Pancreas (tissue), 10 donors: ENCODE results near the gene WT1. TPM values are rescaled to one million over a fixed set of nuclear protein-coding genes. Genes with fewer than 3 reads are reported as not detected.

ENCODE experiments used
- ATAC-seq, 4 donors: fragments of 200-7000 bp; cut with Tn5 transposase; one replicate each; pipeline versions ENCODE4 v1.8.0 to v1.9.1; 2020; ENCODE audit warnings: mild to moderate bottlenecking in 4 of 4, moderate library complexity in 4 of 4
- DNase-seq, 6 donors: peaks; one replicate each; pipeline ENCODE4 v3.0.0-alpha.2; 2020
- FAIRE-seq: peaks from 2 replicates; lab custom pipeline; 2012; peaks lifted over from hg19 to GRCh38; lab: Jason Lieb, UNC
- H3K27ac ChIP-seq, 4 donors: fragments of 200-600 bp; sonication (generic); 1 replicate in 3 of 4; 2 replicates in 1 of 4; pipeline versions ENCODE4 v1.5.0 to v1.8.0; 2020
- H3K27me3 ChIP-seq, 4 donors: fragments of 200-600 bp; one replicate each; pipeline ENCODE4 v1.8.0; 2021
- H3K36me3 ChIP-seq, 3 donors: fragments of 200-600 bp; sonication (generic) in 1 of 3; one replicate each; pipeline versions ENCODE4 v1.5.0 to v1.8.0; 2020 to 2021
- H3K4me1 ChIP-seq, 3 donors: fragments of 200-600 bp; one replicate each; pipeline ENCODE4 v1.8.0; 2021
- H3K4me3 ChIP-seq, 4 donors: fragments of 200-600 bp; sonication (generic) in 2 of 4; one replicate each; pipeline versions ENCODE4 v1.5.0 to v1.8.0; 2020 to 2021
- H3K9me3 ChIP-seq, 4 donors: fragments of 200-600 bp; one replicate each; pipeline ENCODE4 v1.8.0; 2021
- WGBS, 2 donors: extraction: QIAGEN DNeasy Blood & Tissue Kit; methylation state at CpG; one replicate each; pipeline ENCODE4 v1.1.7; 2013; 5-methylcytosine and 5-hydroxymethylcytosine counted together
- intact Hi-C, 3 donors: fragments of 100-400 bp; cut with DNase I; formaldehyde crosslinking; loops; one replicate each; pipeline versions ENCODE4 v1.11.1 to v1.14.2; 2022
- polyA plus RNA-seq, 2 donors: library from polyadenylated mRNA; stranded (reverse); fragments of 200-250 nt; gene quantifications; one replicate each; pipeline ENCODE4 v1.2.3, GENCODE V29; 2013
- total RNA-seq, 6 donors: library from RNA; stranded (reverse); fragmentation: NEBNext Ultra II Directional in 4 of 6; extraction: Animal tissue kit (Norgen Biotek cat#: 25700) in 4 of 6; gene quantifications; one replicate each; pipeline versions ENCODE4 v1.2.1 to v1.2.4, GENCODE V29; 2021 to 2023
- TF ChIP-seq, protein P1 (sequence below), 4 donors: fragments of 200-600 bp; sonication (generic) in 3 of 4; IDR thresholded peaks; one replicate each; pipeline versions ENCODE4 v1.5.0 to v1.8.0; 2021; ENCODE audit warnings: antibody characterized with exemption in 4 of 4
- donor health status: healthy with polysubstance abuse.
- donor health status: DM: no; HTN: no; CAD: no; lungs with moderate emphysema.
- donor health status: DM: no; HTN: no; CAD: no.
- donor health status: control.
- donor health status: control.
- donor health status: Bipolar disorder and iron deficiency.
- donor health status: DM: yes; HTN: yes; CAD: no.
- donor health status: DM: no; HTN: no; CAD: no.
- donor health status: DM: no; HTN: no; CAD: no.
- donor health status: DM: yes; HTN: yes; CAD: no.

WT1 gene
- total and polyA plus RNA-seq, 8 donors: 0.08 to 1.9 (median 0.53) TPM; not detected in 1

DNA sequence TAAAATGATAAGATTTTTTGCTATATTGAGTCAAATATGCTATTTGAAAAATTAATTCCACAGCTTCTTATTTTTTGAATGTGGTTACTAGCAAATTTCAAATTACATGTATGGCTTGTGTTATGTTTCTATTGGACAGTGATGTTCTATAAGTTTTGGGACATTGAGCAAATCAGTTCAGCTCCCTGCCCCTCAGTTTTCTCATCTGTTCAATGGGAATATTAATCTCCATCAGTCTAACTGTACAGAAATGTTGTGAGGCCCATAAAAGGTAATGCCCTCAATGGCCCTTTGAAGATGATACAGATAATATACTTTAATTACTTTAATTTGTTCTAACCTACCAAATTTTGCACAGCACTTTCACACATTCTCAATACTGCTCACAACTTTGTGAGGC is 15.2 kb downstream of the WT1 start:
- H3K27ac ChIP-seq: no peak overlapping the region
- H3K4me3 ChIP-seq: no peak overlapping the region
- no peaks in the 10 kb centered on the region for H3K36me3 ChIP-seq

DNA sequence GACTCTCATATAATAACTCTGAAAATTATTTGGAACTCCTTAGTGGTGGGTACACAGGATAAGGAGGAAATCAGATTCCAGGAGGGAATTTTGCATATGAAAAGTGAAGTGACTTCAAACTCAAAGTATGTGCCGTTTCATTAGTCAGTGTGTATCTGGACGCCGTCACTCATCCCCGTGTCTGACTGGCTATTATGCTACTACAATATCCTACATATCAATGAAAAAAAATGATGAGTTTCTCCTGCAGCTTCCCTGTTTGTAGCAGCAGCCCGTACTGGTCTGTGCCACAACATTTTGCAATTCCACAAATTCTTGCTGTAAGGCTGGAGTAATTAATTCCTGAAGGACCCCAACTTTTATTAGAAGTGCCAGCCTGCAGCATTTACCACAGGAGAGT is 16.5 kb downstream of the WT1 start:
- H3K4me1 ChIP-seq: no peaks in the 10 kb centered on the region
- WGBS, 2 donors: 24 to 27% methylated on average over 5 of the region's 5 CpGs
- no peak for FAIRE-seq
- peaks cover 0 to 6% (median 0%) of the 10 kb centered on the region in 4 donors for H3K27me3 ChIP-seq
- no peak overlapping the region for H3K27ac ChIP-seq
- H3K9me3 ChIP-seq: no peaks in the 10 kb centered on the region
- intact Hi-C loops: loop anchor here in 1 of 3 donors (10.0 kb wide), 1 partner anchor 56 kb away; no protein-coding TSS in a partner anchor
- no peak for DNase-seq
- H3K36me3 ChIP-seq: no peaks in the 10 kb centered on the region
- TF ChIP-seq, protein P1, sequence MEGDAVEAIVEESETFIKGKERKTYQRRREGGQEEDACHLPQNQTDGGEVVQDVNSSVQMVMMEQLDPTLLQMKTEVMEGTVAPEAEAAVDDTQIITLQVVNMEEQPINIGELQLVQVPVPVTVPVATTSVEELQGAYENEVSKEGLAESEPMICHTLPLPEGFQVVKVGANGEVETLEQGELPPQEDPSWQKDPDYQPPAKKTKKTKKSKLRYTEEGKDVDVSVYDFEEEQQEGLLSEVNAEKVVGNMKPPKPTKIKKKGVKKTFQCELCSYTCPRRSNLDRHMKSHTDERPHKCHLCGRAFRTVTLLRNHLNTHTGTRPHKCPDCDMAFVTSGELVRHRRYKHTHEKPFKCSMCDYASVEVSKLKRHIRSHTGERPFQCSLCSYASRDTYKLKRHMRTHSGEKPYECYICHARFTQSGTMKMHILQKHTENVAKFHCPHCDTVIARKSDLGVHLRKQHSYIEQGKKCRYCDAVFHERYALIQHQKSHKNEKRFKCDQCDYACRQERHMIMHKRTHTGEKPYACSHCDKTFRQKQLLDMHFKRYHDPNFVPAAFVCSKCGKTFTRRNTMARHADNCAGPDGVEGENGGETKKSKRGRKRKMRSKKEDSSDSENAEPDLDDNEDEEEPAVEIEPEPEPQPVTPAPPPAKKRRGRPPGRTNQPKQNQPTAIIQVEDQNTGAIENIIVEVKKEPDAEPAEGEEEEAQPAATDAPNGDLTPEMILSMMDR (IDR thresholded peaks at IDR 0.05): no peak
- H3K4me3 ChIP-seq: no peak overlapping the region
- ATAC-seq: no peak

More for the DNA sequence above, 15.2 kb downstream of the WT1 start:
- Histone ChIP-seq H3K4me1 (no peaks in the 10 kb centered on the region), H3K27me3 (peaks cover 0 to under 1% (median 0%) of the 10 kb centered on the region in 4 donors), H3K9me3 (no peaks in the 10 kb centered on the region)
- TF ChIP-seq, protein P1 (IDR thresholded peaks at IDR 0.05): no peak
- DNase-seq: no peak
- no peak for FAIRE-seq
- intact Hi-C loops: no loop called here
- ATAC-seq: no peak

DNA sequence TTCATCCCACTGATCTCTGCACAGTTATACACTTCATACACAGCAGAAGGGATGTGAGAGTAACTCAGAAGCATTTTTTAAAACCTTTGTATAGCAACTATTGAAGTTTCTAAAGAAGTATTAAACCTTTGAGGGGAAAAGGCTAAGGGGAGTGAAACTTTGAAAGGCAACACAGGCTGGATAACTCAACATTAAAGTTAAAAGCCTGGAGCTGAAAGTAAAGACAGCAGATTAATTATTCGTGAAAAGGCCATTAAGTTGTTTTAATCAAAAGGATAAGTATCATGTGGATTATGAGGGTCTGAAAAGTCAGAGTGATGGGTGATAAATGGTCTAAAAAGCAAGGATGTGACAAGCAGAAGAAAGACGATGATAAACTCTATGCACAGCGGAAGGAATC is 17.5 kb downstream of the WT1 start:
- ATAC-seq: no peak
- TF ChIP-seq, protein P1 (IDR thresholded peaks at IDR 0.05): no peak
- intact Hi-C loops: loop anchor here in 1 of 3 donors (10.0 kb wide), 1 partner anchor 57 kb away; no protein-coding TSS in a partner anchor
- FAIRE-seq: no peak
- H3K4me3 ChIP-seq: no peak overlapping the region
- H3K4me1 ChIP-seq: no peaks in the 10 kb centered on the region
- no peak overlapping the region for H3K27ac ChIP-seq
- H3K27me3 ChIP-seq: peaks cover 0 to 6% (median 0%) of the 10 kb centered on the region in 4 donors
- no peaks in the 10 kb centered on the region for H3K36me3 ChIP-seq
- WGBS, 2 donors: 57 to 75% methylated on average over 3 of the region's 3 CpGs
- no peak for DNase-seq
- H3K9me3 ChIP-seq: no peaks in the 10 kb centered on the region

DNA sequence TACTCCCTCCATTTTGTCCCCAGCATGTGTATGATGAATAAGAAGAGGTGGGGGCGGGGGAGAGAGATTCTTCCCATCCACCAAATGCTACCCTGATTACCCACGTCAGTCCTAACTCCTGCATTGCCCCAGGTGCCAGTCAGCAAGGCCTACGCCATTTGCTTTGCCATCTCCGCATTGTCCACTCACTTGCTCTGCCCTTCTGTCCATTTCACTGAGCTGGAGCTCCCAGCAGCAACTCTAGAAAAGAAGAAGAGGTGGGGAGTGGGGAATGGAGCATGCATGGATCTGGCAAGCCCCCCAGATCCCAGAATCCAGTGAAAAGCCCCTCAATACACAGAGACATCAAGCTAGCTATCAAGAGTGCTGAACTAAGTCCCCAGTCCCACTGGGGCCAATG is 19.0 kb downstream of the WT1 start:
- no peak for ATAC-seq
- Histone ChIP-seq H3K27me3 (peaks cover 0 to 6% (median 0%) of the 10 kb centered on the region in 4 donors), H3K4me3 (no peak overlapping the region), H3K4me1 (no peaks in the 10 kb centered on the region), H3K36me3 (no peaks in the 10 kb centered on the region), H3K27ac (no peak overlapping the region), H3K9me3 (no peaks in the 10 kb centered on the region)
- TF ChIP-seq, protein P1 (IDR thresholded peaks at IDR 0.05): no peak
- WGBS, 2 donors: 73 to 76% methylated on average over 4 of the region's 4 CpGs
- intact Hi-C loops: loop anchor here in 1 of 3 donors (10.0 kb wide), 1 partner anchor 58 kb away; no protein-coding TSS in a partner anchor
- FAIRE-seq: no peak
- no peak for DNase-seq

DNA sequence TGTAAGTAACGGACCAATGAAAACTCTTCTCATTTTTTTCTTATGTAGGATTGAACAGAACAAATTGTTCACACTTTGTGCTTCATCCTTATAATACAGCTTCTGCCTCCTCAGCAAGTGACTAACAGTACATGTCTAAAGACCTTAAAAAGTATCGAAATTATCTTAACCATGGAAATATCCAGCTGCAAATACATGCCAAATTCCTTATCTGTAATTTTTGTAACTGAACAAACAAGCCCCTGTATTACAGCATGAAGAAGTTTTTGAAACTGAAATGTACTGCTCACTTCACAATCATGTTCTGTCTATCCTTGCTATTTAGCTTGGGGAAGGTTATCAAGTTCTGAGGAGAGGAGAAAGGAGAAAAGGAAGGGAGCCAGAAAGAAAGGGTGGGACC is 20.4 kb downstream of the WT1 start:
- ATAC-seq: no peak

More for the DNA sequence above, 20.4 kb downstream of the WT1 start:
- TF ChIP-seq, protein P1 (IDR thresholded peaks at IDR 0.05): no peak
- no peaks in the 10 kb centered on the region for H3K9me3 ChIP-seq
- H3K4me3 ChIP-seq: no peak overlapping the region
- intact Hi-C loops: loop anchor here in 1 of 3 donors (10.0 kb wide), 1 partner anchor 60 kb away; no protein-coding TSS in a partner anchor
- no peak overlapping the region for H3K27ac ChIP-seq
- FAIRE-seq (no peak), DNase-seq (no peak)
- no peaks in the 10 kb centered on the region for H3K36me3 ChIP-seq
- peaks cover 0 to 6% (median 0%) of the 10 kb centered on the region in 4 donors for H3K27me3 ChIP-seq
- 41 to 55% methylated on average over 2 of the region's 2 CpGs for WGBS, 2 donors
- no peaks in the 10 kb centered on the region for H3K4me1 ChIP-seq
